ENCODE measurements around the gene CTDSPL.

The CTDSPL gene

GRCh38 chr3:38026856-38027255 is 165.2 kb downstream of the CTDSPL start:
- H3K27ac ChIP-seq (ENCODE audit: extremely low read depth, low read depth, low read length): no peak overlapping the region
- POLR2A ChIA-PET: no interaction called here

More at GRCh38 chr3:38026856-38027255, 165.2 kb downstream of the CTDSPL start:
- no peaks in the 10 kb centered on the region for H3K9me3 ChIP-seq (ENCODE audit: control insufficient read depth, insufficient read depth, low read depth, low read length)
- no peaks in the 10 kb centered on the region for H3K36me3 ChIP-seq (ENCODE audit: control insufficient read depth in 2 of 2, insufficient read depth in 1 of 2, low read length in 2 of 2)
- H3K4me1 ChIP-seq (ENCODE audit: control insufficient read depth, insufficient read depth, low read length): no peaks in the 10 kb centered on the region
- no peak overlapping the region for H3K4me3 ChIP-seq (ENCODE audit: low read depth, low read length)
- CTCF ChIA-PET: no interaction called here
- TF ChIP-seq OVOL3 (tag by site-specific recombination; IDR thresholded peaks at IDR 0.05) (no peak), ZBTB1 (tag by site-specific recombination; IDR thresholded peaks at IDR 0.05) (no peak), PRDM2 (tag by site-specific recombination; IDR thresholded peaks at IDR 0.05; ENCODE audit: borderline replicate concordance) (no peak), ZNF362 (tag by site-specific recombination; IDR thresholded peaks at IDR 0.05) (no peak), ZSCAN16 (tag by site-specific recombination; IDR thresholded peaks at IDR 0.05) (no peak), SCRT2 (tag by site-specific recombination; IDR thresholded peaks at IDR 0.05) (no peak), ZNF473 (tag by site-specific recombination; IDR thresholded peaks at IDR 0.05) (no peak), ZBTB8A (tag by site-specific recombination; IDR thresholded peaks at IDR 0.05) (no peak), ZNF785 (tag by site-specific recombination; IDR thresholded peaks at IDR 0.05) (no peak), ZBTB20 (tag by site-specific recombination; IDR thresholded peaks at IDR 0.05) (no peak), ZNF280D (tag by site-specific recombination; IDR thresholded peaks at IDR 0.05) (no peak), ZNF677 (tag by site-specific recombination; IDR thresholded peaks at IDR 0.05) (no peak)
